ENCODE results near the gene ERCC2. TPM values are rescaled to one million over a fixed set of nuclear protein-coding genes. Genes with fewer than 3 reads are reported as not detected.
"Not testable (repeated sequence)": the region's sequence is repeated elsewhere in the genome, so short reads cannot be mapped to it uniquely, and the experiment has no call there.

The ERCC2 gene
- 10 to 100 TPM; 26.3 to 27.1 TPM for total RNA-seq

GRCh38 chr19:45370410-45371204 is at the start of gene ERCC2:
ERCC2 (minus strand) TSS chr19:45370573; CDS start chr19:45370540, 33 bp downstream.
- Mint-ChIP-seq H3K9me3 (no peaks in the 10 kb centered on the region), H3K36me3 (no peaks in the 10 kb centered on the region), H3K27ac (peak within 1 kb of the TSS; percentile 94 to 95)
- peak; percentile 99 for ATAC-seq
- peak; percentile 100 for DNase-seq (ENCODE audit: low spot score in 2 of 2)

- H3K27ac Mint-ChIP-seq, result peak overlapping the region in 1 of 2 donors; percentile 28
- no peaks in the 10 kb centered on the region for H3K9me3 Mint-ChIP-seq
- peaks cover 0 to 14% of the 10 kb centered on the region in 2 donors for H3K36me3 Mint-ChIP-seq
- DNase-seq (ENCODE audit: low spot score in 2 of 2), result no peak
- no peak for ATAC-seq
Observed at GRCh38 chr19:45419895-45420294, 49.5 kb upstream of the ERCC2 start.

GRCh38 chr19:45419396-45419795 is 49.0 kb upstream of the ERCC2 start:
- peaks cover 0 to 18% of the 10 kb centered on the region in 2 donors for H3K36me3 Mint-ChIP-seq
- H3K9me3 Mint-ChIP-seq, result no peaks in the 10 kb centered on the region
- ATAC-seq (no peak), DNase-seq (ENCODE audit: low spot score in 2 of 2) (no peak)
- H3K27ac Mint-ChIP-seq, result peak overlapping the region in 1 of 2 donors; percentile 41

GRCh38 chr19:45418802-45419201 is 48.4 kb upstream of the ERCC2 start:
- ATAC-seq (no peak), DNase-seq (ENCODE audit: low spot score in 2 of 2) (no peak)
- Mint-ChIP-seq H3K27ac (peak overlapping the region in 1 of 2 donors; percentile 41), H3K36me3 (peaks cover 0 to 23% of the 10 kb centered on the region in 2 donors), H3K9me3 (no peaks in the 10 kb centered on the region)

GRCh38 chr19:45417151-45417550 is 46.8 kb upstream of the ERCC2 start:
- ATAC-seq (no peak), DNase-seq (ENCODE audit: low spot score in 2 of 2) (no peak)
- peaks cover 0 to 21% of the 10 kb centered on the region in 2 donors for H3K36me3 Mint-ChIP-seq
- no peaks in the 10 kb centered on the region for H3K9me3 Mint-ChIP-seq
- peak overlapping the region in 1 of 2 donors; percentile 91 for H3K27ac Mint-ChIP-seq

GRCh38 chr19:45414468-45414867 is 44.1 kb upstream of the ERCC2 start:
- Mint-ChIP-seq H3K36me3 (peaks cover 0 to 18% of the 10 kb centered on the region in 2 donors), H3K27ac (no peak overlapping the region)

GRCh38 chr19:45413497-45413896 is 43.1 kb upstream of the ERCC2 start:
- DNase-seq (ENCODE audit: low spot score in 2 of 2), result no peak
- Mint-ChIP-seq H3K27ac (no peak overlapping the region), H3K9me3 (no peaks in the 10 kb centered on the region), H3K36me3 (peaks cover 8 to 27% of the 10 kb centered on the region in 2 donors)
- no peak for ATAC-seq

More at GRCh38 chr19:45414468-45414867, 44.1 kb upstream of the ERCC2 start:
- no peak for ATAC-seq
- no peaks in the 10 kb centered on the region for H3K9me3 Mint-ChIP-seq
- no peak for DNase-seq (ENCODE audit: low spot score in 2 of 2)

GRCh38 chr19:45410330-45410729 is 40.0 kb upstream of the ERCC2 start:
- not testable (repeated sequence) for DNase-seq (ENCODE audit: low spot score in 2 of 2); ATAC-seq; H3K9me3 Mint-ChIP-seq
- H3K27ac Mint-ChIP-seq, result peak overlapping the region in 1 of 2 donors; percentile 48
- H3K36me3 Mint-ChIP-seq, result peaks cover 24 to 39% of the 10 kb centered on the region in 2 donors

- Mint-ChIP-seq H3K9me3 (no peaks in the 10 kb centered on the region), H3K36me3 (peaks cover 24 to 39% of the 10 kb centered on the region in 2 donors), H3K27ac (peak overlapping the region; percentile 26 to 65)
- DNase-seq (ENCODE audit: low spot score in 2 of 2) (no peak), ATAC-seq (no peak)
Observed at GRCh38 chr19:45409557-45409920, 39.2 kb upstream of the ERCC2 start.

- Mint-ChIP-seq H3K27ac (peak overlapping the region; percentile 26 to 68), H3K36me3 (peaks cover 24 to 39% of the 10 kb centered on the region in 2 donors), H3K9me3 (no peaks in the 10 kb centered on the region)
- DNase-seq (ENCODE audit: low spot score in 2 of 2) (no peak), ATAC-seq (no peak)
Observed at GRCh38 chr19:45408830-45409556, 38.6 kb upstream of the ERCC2 start.

- ATAC-seq, result no peak
- peaks cover 24 to 45% of the 10 kb centered on the region in 2 donors for H3K36me3 Mint-ChIP-seq
Observed at GRCh38 chr19:45408121-45408520, 37.7 kb upstream of the ERCC2 start.

GRCh38 chr19:45407585-45407984 is 37.2 kb upstream of the ERCC2 start:
- H3K36me3 Mint-ChIP-seq, result peaks cover 24 to 45% of the 10 kb centered on the region in 2 donors

More at GRCh38 chr19:45408121-45408520, 37.7 kb upstream of the ERCC2 start:
- DNase-seq (ENCODE audit: low spot score in 2 of 2), result no peak
- Mint-ChIP-seq H3K27ac (no peak overlapping the region), H3K9me3 (no peaks in the 10 kb centered on the region)

GRCh38 chr19:45407091-45407375 is 36.7 kb upstream of the ERCC2 start:
- Mint-ChIP-seq H3K36me3 (peaks cover 24 to 45% of the 10 kb centered on the region in 2 donors), H3K27ac (peak overlapping the region; percentile 70 to 91), H3K9me3 (no peaks in the 10 kb centered on the region)
- ATAC-seq (no peak), DNase-seq (ENCODE audit: low spot score in 2 of 2) (no peak)

More at GRCh38 chr19:45407585-45407984, 37.2 kb upstream of the ERCC2 start:
- ATAC-seq; H3K9me3 Mint-ChIP-seq; DNase-seq (ENCODE audit: low spot score in 2 of 2); H3K27ac Mint-ChIP-seq: not testable (repeated sequence)

- ATAC-seq (peak; percentile 73 to 83), DNase-seq (ENCODE audit: low spot score in 2 of 2) (peak; percentile 82 to 86)
- H3K9me3 Mint-ChIP-seq, result no peaks in the 10 kb centered on the region
- peaks cover 24 to 45% of the 10 kb centered on the region in 2 donors for H3K36me3 Mint-ChIP-seq
- H3K27ac Mint-ChIP-seq, result peak within 1 kb of the TSS; percentile 91 to 95
Observed at GRCh38 chr19:45406226-45407090, 36.1 kb upstream of the ERCC2 start, which contains the start of gene POLR1G. POLR1G (plus strand) TSS chr19:45406644; CDS start chr19:45406697, 53 bp downstream.

GRCh38 chr19:45405435-45406225 is 35.3 kb upstream of the ERCC2 start:
- H3K9me3 Mint-ChIP-seq, result no peaks in the 10 kb centered on the region
- peak overlapping the region; percentile 91 to 95 for H3K27ac Mint-ChIP-seq
- peaks cover 24 to 39% of the 10 kb centered on the region in 2 donors for H3K36me3 Mint-ChIP-seq
- ATAC-seq (peak; percentile 69 to 75), DNase-seq (ENCODE audit: low spot score in 2 of 2) (peak; percentile 83 to 85)

Data from activated naive CD4-positive, alpha-beta T cell treated with anti-CD3 and anti-CD28 coated beads, Interleukin-2, amount 50 U/mL, for 72 hours (primary cell).